ENCODE data around the gene MANEA.
A peak's percentile ranks its signal among the peaks of the same experiment; 100 is the strongest.

DNA sequence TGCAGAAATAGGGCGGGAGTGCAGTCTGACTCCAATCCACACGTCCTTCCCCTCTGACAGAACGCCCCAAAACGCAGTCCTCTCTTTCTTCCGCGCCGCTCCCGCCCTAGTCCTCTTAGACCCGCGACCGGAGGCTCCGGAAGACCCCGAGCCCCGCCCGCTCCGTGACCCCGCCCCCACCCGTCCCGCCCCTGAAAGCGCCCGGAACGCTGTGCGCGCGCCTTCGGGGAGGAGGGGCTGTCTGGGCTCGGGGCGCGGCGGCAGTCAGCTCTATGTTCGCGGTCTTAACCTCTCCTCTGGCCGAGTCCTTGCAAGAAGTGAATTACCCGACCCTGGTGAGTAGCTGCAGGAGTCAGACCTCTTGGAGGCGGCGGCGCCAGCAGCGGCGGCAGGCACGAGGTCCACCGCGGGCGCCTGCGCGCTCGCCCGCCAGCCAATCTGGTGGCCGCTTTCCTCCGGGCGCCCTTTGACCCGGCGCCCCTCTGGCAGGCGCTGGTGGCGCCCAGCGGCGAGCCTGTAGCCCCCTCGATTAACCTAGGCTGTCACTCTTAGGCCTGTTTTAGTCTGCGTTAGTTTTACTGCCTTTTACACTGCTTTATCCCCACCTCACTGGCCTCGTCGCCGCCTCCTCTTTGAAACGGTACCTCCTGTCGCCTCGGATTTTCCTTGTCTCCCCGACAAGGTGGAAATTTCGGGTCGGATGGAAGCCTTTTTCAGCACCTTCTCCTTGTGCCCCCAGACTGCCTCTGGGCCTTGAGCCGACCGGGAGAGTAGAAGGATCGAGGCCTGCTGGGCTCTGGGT is at the start of gene MANEA:
- TF ChIP-seq, protein P1, sequence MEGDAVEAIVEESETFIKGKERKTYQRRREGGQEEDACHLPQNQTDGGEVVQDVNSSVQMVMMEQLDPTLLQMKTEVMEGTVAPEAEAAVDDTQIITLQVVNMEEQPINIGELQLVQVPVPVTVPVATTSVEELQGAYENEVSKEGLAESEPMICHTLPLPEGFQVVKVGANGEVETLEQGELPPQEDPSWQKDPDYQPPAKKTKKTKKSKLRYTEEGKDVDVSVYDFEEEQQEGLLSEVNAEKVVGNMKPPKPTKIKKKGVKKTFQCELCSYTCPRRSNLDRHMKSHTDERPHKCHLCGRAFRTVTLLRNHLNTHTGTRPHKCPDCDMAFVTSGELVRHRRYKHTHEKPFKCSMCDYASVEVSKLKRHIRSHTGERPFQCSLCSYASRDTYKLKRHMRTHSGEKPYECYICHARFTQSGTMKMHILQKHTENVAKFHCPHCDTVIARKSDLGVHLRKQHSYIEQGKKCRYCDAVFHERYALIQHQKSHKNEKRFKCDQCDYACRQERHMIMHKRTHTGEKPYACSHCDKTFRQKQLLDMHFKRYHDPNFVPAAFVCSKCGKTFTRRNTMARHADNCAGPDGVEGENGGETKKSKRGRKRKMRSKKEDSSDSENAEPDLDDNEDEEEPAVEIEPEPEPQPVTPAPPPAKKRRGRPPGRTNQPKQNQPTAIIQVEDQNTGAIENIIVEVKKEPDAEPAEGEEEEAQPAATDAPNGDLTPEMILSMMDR (IDR thresholded peaks at IDR 0.05) = no peak
- TF ChIP-seq POLR2AphosphoS5 (IDR thresholded peaks at IDR 0.05; ENCODE audit: low read depth, low read length) (peak; percentile 62), REST (IDR thresholded peaks at IDR 0.05; ENCODE audit: insufficient read depth in 1 of 2, low read depth in 2 of 2, low read length in 1 of 2) (no peak)

All from Panc1 (cell line).